B cell (primary cell): ENCODE data around the gene SEMA7A. TPM values are rescaled to one million over a fixed set of nuclear protein-coding genes. Genes with fewer than 3 reads are reported as not detected.
A peak's percentile ranks its signal among the peaks of the same experiment; 100 is the strongest.

Source experiments
- ATAC-seq: fragments of 200-7000 bp; cut with Tn5 transposase; one replicate; pipeline ENCODE4 v1.10.0; 2021; ENCODE audit warnings: low read depth, mild to moderate bottlenecking, moderate number of reproducible peaks, moderate library complexity
- CTCF ChIA-PET: fragments of 350-600 bp; sonication (Branson Sonifier 250); formaldehyde crosslinking; loops from one replicate; lab custom pipeline; 2021; ENCODE audit warnings: antibody characterized with exemption, inconsistent platforms; lab: Charles Lee
- POLR2A ChIA-PET: fragments of 350-600 bp; sonication (Branson Sonifier 250); formaldehyde crosslinking; loops from one replicate; lab custom pipeline; 2021; ENCODE audit warnings: antibody characterized with exemption; lab: Charles Lee
- DNase-seq: peaks from one replicate; pipeline ENCODE4 v3.0.0; 2013
- H2AFZ ChIP-seq: 2 replicates; pipeline ENCODE4 v1.6.1; 2012; ENCODE audit warnings: mild to moderate bottlenecking, low read depth, low read length; ENCODE audit not compliant: insufficient read depth, poor library complexity, severe bottlenecking
- H3K27ac ChIP-seq, 2 donors: 1 replicate in 1 of 2; 2 replicates in 1 of 2; pipeline ENCODE4 v1.5.1; 2012 to 2013; ENCODE audit warnings: low read length in 2 of 2, mild to moderate bottlenecking in 2 of 2, moderate library complexity in 1 of 2
- H3K27me3 ChIP-seq, 4 experiments: fragments of 200-600 bp in 1 of 4; sonication (generic) in 1 of 4; replicated peaks in 1 of 4; 1 replicate in 2 of 4; 2 replicates in 2 of 4; pipeline versions ENCODE4 v1.6.1 to v1.7.0; 2013 to 2016; ENCODE audit warnings: low read length in 3 of 4, mild to moderate bottlenecking in 2 of 4, mixed read lengths in 1 of 4, moderate library complexity in 1 of 4; ENCODE audit not compliant: insufficient read depth in 4 of 4, control insufficient read depth in 3 of 4; ENCODE audit errors: control extremely low read depth in 1 of 4
- H3K36me3 ChIP-seq, 2 experiments: replicated peaks in 1 of 2; 1 replicate in 1 of 2; 2 replicates in 1 of 2; pipeline versions ENCODE4 v1.6.1 to v1.7.1; 2013; ENCODE audit warnings: low read length in 1 of 2; ENCODE audit not compliant: insufficient read depth in 2 of 2, control insufficient read depth in 1 of 2; ENCODE audit errors: control extremely low read depth in 1 of 2, extremely low read depth in 1 of 2
- H3K4me1 ChIP-seq, 2 donors: fragments of 200-600 bp in 1 of 2; sonication (generic) in 1 of 2; 1 replicate in 1 of 2; 2 replicates in 1 of 2; pipeline versions ENCODE4 v1.5.1 to v1.6.1; 2013 to 2017; ENCODE audit warnings: low read length in 2 of 2; ENCODE audit not compliant: control insufficient read depth in 2 of 2, insufficient read depth in 2 of 2
- H3K4me2 ChIP-seq: replicated peaks from 2 replicates; pipeline ENCODE3; 2012; ENCODE audit warnings: mild to moderate bottlenecking, low read depth, low read length; ENCODE audit not compliant: poor library complexity, severe bottlenecking
- H3K4me3 ChIP-seq, 5 experiments: fragments of 200-600 bp in 1 of 5; sonication (generic) in 1 of 5; 1 replicate in 3 of 5; 2 replicates in 2 of 5; pipeline versions ENCODE4 v1.5.1 to v1.7.0; 2011 to 2016; ENCODE audit warnings: low read length in 4 of 5, mild to moderate bottlenecking in 4 of 5, low read depth in 2 of 5, control low read depth in 1 of 5, moderate library complexity in 1 of 5; ENCODE audit not compliant: insufficient read depth in 1 of 5; ENCODE audit errors: control extremely low read depth in 1 of 5, extremely low read depth in 1 of 5
- H3K79me2 ChIP-seq: fragments of 200-600 bp; sonication (generic); one replicate; pipeline ENCODE4 v1.6.0; 2016; ENCODE audit warnings: low read length; ENCODE audit not compliant: control insufficient read depth, insufficient read depth
- H3K9ac ChIP-seq: fragments of 200-600 bp; sonication (generic); 2 replicates; pipeline ENCODE4 v1.6.1; 2017; ENCODE audit warnings: mild to moderate bottlenecking, low read length, moderate library complexity
- H3K9me3 ChIP-seq, 3 donors: one replicate each; pipeline versions ENCODE4 v1.6.1 to v1.7.1; 2013; ENCODE audit warnings: low read length in 2 of 3; ENCODE audit not compliant: control insufficient read depth in 2 of 3, insufficient read depth in 1 of 3; ENCODE audit errors: control extremely low read depth in 1 of 3
- H4K20me1 ChIP-seq: 2 replicates; pipeline ENCODE4 v1.6.0; 2012; ENCODE audit warnings: mild to moderate bottlenecking, low read length; ENCODE audit not compliant: insufficient read depth, control insufficient read depth, poor library complexity, severe bottlenecking
- H3K27ac Mint-ChIP-seq: one replicate; pipeline ENCODE4 v1.8.0; 2021; ENCODE audit warnings: mixed read lengths
- H3K27me3 Mint-ChIP-seq: one replicate; pipeline ENCODE4 v1.8.0; 2021; ENCODE audit warnings: mixed read lengths
- H3K4me1 Mint-ChIP-seq: one replicate; pipeline ENCODE4 v1.8.0; 2021; ENCODE audit warnings: mixed read lengths
- H3K4me3 Mint-ChIP-seq: one replicate; pipeline ENCODE4 v1.8.0; 2021; ENCODE audit warnings: mixed read lengths
- H3K9me3 Mint-ChIP-seq: one replicate; pipeline ENCODE4 v1.8.0; 2022; ENCODE audit warnings: mixed read lengths; ENCODE audit not compliant: insufficient read depth
- CTCF ChIP-seq: fragments of 200-600 bp; IDR thresholded peaks from one replicate; pipeline ENCODE4 v1.8.0; 2022; ENCODE audit warnings: antibody characterized with exemption, mild to moderate bottlenecking
- EZH2 ChIP-seq: IDR thresholded peaks from 2 replicates; pipeline ENCODE4 v1.6.1; 2012; ENCODE audit warnings: borderline replicate concordance, low read depth, mild to moderate bottlenecking, moderate library complexity, low read length; ENCODE audit not compliant: insufficient read depth, poor library complexity, severe bottlenecking
- WGBS: methylation state at CpG from one replicate; pipeline ENCODE4 v1.1.5; 2013; ENCODE audit warnings: missing lambda C conversion rate; ENCODE audit not compliant: insufficient coverage; 5-methylcytosine and 5-hydroxymethylcytosine counted together
- intact Hi-C: fragments of 100-400 bp; cut with micrococcal nuclease; formaldehyde crosslinking; loops from one replicate; pipeline ENCODE4 v1.10.0; 2022
- polyA plus RNA-seq: library from polyadenylated mRNA; depleted of rRNA; stranded (reverse); fragments of >200 nt; gene quantifications from 2 replicates; pipeline ENCODE4 v1.2.3, GENCODE V29; 2012
- total RNA-seq, 2 donors: library from RNA; stranded (reverse); fragments of 120-200 nt in 1 of 2; gene quantifications; 1 replicate in 1 of 2; 2 replicates in 1 of 2; pipeline versions ENCODE4 v1.2.3 to v1.2.4, GENCODE V29; 2013 to 2022

Gene SEMA7A
- total and polyA plus RNA-seq, 2 donors (not counting 1 experiment from before 2014, with no cell fraction given) = 42.0 to 44.2 TPM

GRCh38 chr15:74386496-74387140 lies 47.1 kb downstream of the SEMA7A start:
- H3K79me2 ChIP-seq = peaks cover 19% of the 10 kb centered on the region
- no peaks in the 10 kb centered on the region for H3K9me3 Mint-ChIP-seq
- no peak for ATAC-seq
- TF ChIP-seq CTCF = no peak
- TF ChIP-seq EZH2 = no peak
- no peaks in the 10 kb centered on the region for H3K27me3 Mint-ChIP-seq
- peak overlapping the region; percentile 94 to 97 for H3K27ac ChIP-seq
- no peaks in the 10 kb centered on the region for H3K36me3 ChIP-seq
- H3K4me1 ChIP-seq = peaks cover 70 to 89% of the 10 kb centered on the region in 2 donors
- intact Hi-C loops = no loop called here
- H4K20me1 ChIP-seq = no peaks in the 10 kb centered on the region
- H2AFZ ChIP-seq = no peak overlapping the region
- peak overlapping the region; percentile 76 for H3K4me2 ChIP-seq
- 80% methylated on average over 12 of the region's 15 CpGs for WGBS
- no peak overlapping the region for H3K4me3 ChIP-seq
- ChIA-PET CTCF (interaction anchor here (3.7 to 23.1 kb wide), 4 partner anchors 9 to 51 kb away, joined by 30 to 855 read pairs (median 101); partner anchors contain the start of gene SEMA7A), POLR2A (interaction anchor here (0.6 to 4.0 kb wide), 4 partner anchors 9 to 932 kb away, joined by 4 to 64 read pairs (median 36); no protein-coding TSS in a partner anchor)
- H3K9me3 ChIP-seq = no peaks in the 10 kb centered on the region
- H3K27me3 ChIP-seq = no peaks in the 10 kb centered on the region
- peaks cover 84% of the 10 kb centered on the region for H3K4me1 Mint-ChIP-seq
- peak; percentile 38 for DNase-seq
- H3K27ac Mint-ChIP-seq = peak overlapping the region; percentile 98
- H3K4me3 Mint-ChIP-seq = peak overlapping the region; percentile 39
- H3K9ac ChIP-seq = no peak overlapping the region

- intact Hi-C loops = loop anchor here (1.0 kb wide), 2 partner anchors 11 to 18 kb away; no protein-coding TSS in a partner anchor
- H3K27me3 ChIP-seq = no peaks in the 10 kb centered on the region
- ChIA-PET CTCF (interaction anchor here (1.0 to 23.1 kb wide), 9 partner anchors 10 to 402 kb away, joined by 4 to 855 read pairs (median 11); partner anchors contain the start of gene SEMA7A), POLR2A (interaction anchor here (0.9 to 4.2 kb wide), 6 partner anchors 10 to 75 kb away, joined by 3 to 64 read pairs (median 34); partner anchors contain the start of genes SEMA7A and UBL7)
- H3K9ac ChIP-seq = peak overlapping the region; percentile 54
- no peak overlapping the region for H2AFZ ChIP-seq
- DNase-seq (no peak), ATAC-seq (no peak)
- peak overlapping the region; percentile 82 for H3K4me3 Mint-ChIP-seq
- no peaks in the 10 kb centered on the region for H3K27me3 Mint-ChIP-seq
- H3K27ac Mint-ChIP-seq = peak overlapping the region; percentile 98
- peaks cover 61 to 80% of the 10 kb centered on the region in 2 donors for H3K4me1 ChIP-seq
- no peaks in the 10 kb centered on the region for H3K9me3 ChIP-seq
- WGBS = 90% methylated on average over 6 of the region's 6 CpGs
- H3K4me3 ChIP-seq = peak overlapping the region in 1 of 5 experiments; percentile 42
- no peaks in the 10 kb centered on the region for H4K20me1 ChIP-seq
- peak overlapping the region; percentile 94 to 97 for H3K27ac ChIP-seq
- TF ChIP-seq EZH2 (no peak), CTCF (no peak)
- no peaks in the 10 kb centered on the region for H3K9me3 Mint-ChIP-seq
- peak overlapping the region; percentile 76 for H3K4me2 ChIP-seq
- H3K79me2 ChIP-seq = peaks cover 19% of the 10 kb centered on the region
- peaks cover 75% of the 10 kb centered on the region for H3K4me1 Mint-ChIP-seq
- no peaks in the 10 kb centered on the region for H3K36me3 ChIP-seq
Measured at GRCh38 chr15:74385733-74386132, 48.0 kb downstream of the SEMA7A start.
